ENCODE measurements around the gene USHBP1. TPM values are rescaled to one million over a fixed set of nuclear protein-coding genes. Genes with fewer than 3 reads are reported as not detected.

USHBP1 gene
- total RNA-seq, 1 experiment from 2014 or later = not detected

GRCh38 chr19:17202249-17202648 lies 62.3 kb downstream of the USHBP1 start:
- in situ Hi-C loops (cut with HindIII; ENCODE audit: low pct_unique_long_range_greater_than_20kb, low sequenced_read_pairs) = no loop called here
- DNase-seq (ENCODE audit: low read depth) = no peak

GRCh38 chr19:17200408-17201079 lies 64.0 kb downstream of the USHBP1 start:
- in situ Hi-C loops (cut with HindIII; ENCODE audit: low pct_unique_long_range_greater_than_20kb, low sequenced_read_pairs) = no loop called here
- no peak for DNase-seq (ENCODE audit: low read depth)

Other genes starting within 250 kb of the USHBP1 start
- 0.29 and 0.64 TPM in 2 replicates for gene CPAMD8, start 237.9 kb downstream of the USHBP1 start, total RNA-seq (2014; rRNA removed; shearing (Covaris generic); ENCODE audit: low replicate concordance)
- 23.7 and 24.2 TPM in 2 replicates for gene HAUS8, start 189.3 kb downstream of the USHBP1 start, total RNA-seq (2014; rRNA removed; shearing (Covaris generic); ENCODE audit: low replicate concordance)
- gene MYO9B, start 189.0 kb downstream of the USHBP1 start, total RNA-seq (2014; rRNA removed; shearing (Covaris generic); ENCODE audit: low replicate concordance) = 29.6 and 49.7 TPM in 2 replicates
- 59.3 and 78.1 TPM in 2 replicates for gene USE1, start 49.4 kb downstream of the USHBP1 start, total RNA-seq (2014; rRNA removed; shearing (Covaris generic); ENCODE audit: low replicate concordance)
- gene OCEL1, start 38.5 kb downstream of the USHBP1 start, total RNA-seq (2014; rRNA removed; shearing (Covaris generic); ENCODE audit: low replicate concordance) = 6.5 and 26.0 TPM in 2 replicates
- 121 and 145 TPM in 2 replicates for gene NR2F6, start 18.8 kb downstream of the USHBP1 start, total RNA-seq (2014; rRNA removed; shearing (Covaris generic); ENCODE audit: low replicate concordance)
- gene BABAM1, start 2.7 kb upstream of the USHBP1 start, total RNA-seq (2014; rRNA removed; shearing (Covaris generic); ENCODE audit: low replicate concordance) = 247 and 320 TPM in 2 replicates
- gene ANKLE1, start 17.2 kb upstream of the USHBP1 start, total RNA-seq (2014; rRNA removed; shearing (Covaris generic); ENCODE audit: low replicate concordance) = 0.51 TPM in 1 of 2 replicates, not detected in the other
- gene ABHD8, start 38.7 kb upstream of the USHBP1 start, total RNA-seq (2014; rRNA removed; shearing (Covaris generic); ENCODE audit: low replicate concordance) = 38.9 and 49.9 TPM in 2 replicates
- gene MRPL34, start 41.1 kb upstream of the USHBP1 start, total RNA-seq (2014; rRNA removed; shearing (Covaris generic); ENCODE audit: low replicate concordance) = 21.0 and 38.9 TPM in 2 replicates
- 17.9 and 23.5 TPM in 2 replicates for gene DDA1, start 44.8 kb upstream of the USHBP1 start, total RNA-seq (2014; rRNA removed; shearing (Covaris generic); ENCODE audit: low replicate concordance)
- 4.6 and 5.4 TPM in 2 replicates for gene ANO8, start 70.1 kb upstream of the USHBP1 start, total RNA-seq (2014; rRNA removed; shearing (Covaris generic); ENCODE audit: low replicate concordance)
- 49.6 and 61.3 TPM in 2 replicates for gene GTPBP3, start 72.8 kb upstream of the USHBP1 start, total RNA-seq (2014; rRNA removed; shearing (Covaris generic); ENCODE audit: low replicate concordance)
- gene PLVAP, start 112.6 kb upstream of the USHBP1 start, total RNA-seq (2014; rRNA removed; shearing (Covaris generic); ENCODE audit: low replicate concordance) = not detected in 2 replicates
- gene CCDC194, start 129.5 kb upstream of the USHBP1 start, total RNA-seq (2014; rRNA removed; shearing (Covaris generic); ENCODE audit: low replicate concordance) = not detected in 2 replicates
- 25.1 and 26.8 TPM in 2 replicates for gene BST2, start 140.9 kb upstream of the USHBP1 start, total RNA-seq (2014; rRNA removed; shearing (Covaris generic); ENCODE audit: low replicate concordance)
- gene MVB12A, start 155.3 kb upstream of the USHBP1 start, total RNA-seq (2014; rRNA removed; shearing (Covaris generic); ENCODE audit: low replicate concordance) = 77.8 and 129 TPM in 2 replicates
- gene TMEM221, start 183.9 kb upstream of the USHBP1 start, total RNA-seq (2014; rRNA removed; shearing (Covaris generic); ENCODE audit: low replicate concordance) = not detected in 2 replicates
- not detected in 2 replicates for gene NXNL1, start 196.2 kb upstream of the USHBP1 start, total RNA-seq (2014; rRNA removed; shearing (Covaris generic); ENCODE audit: low replicate concordance)
- gene SLC27A1, start 205.8 kb upstream of the USHBP1 start, total RNA-seq (2014; rRNA removed; shearing (Covaris generic); ENCODE audit: low replicate concordance) = 18.2 and 44.5 TPM in 2 replicates
- 197 and 233 TPM in 2 replicates for gene PGLS, start 246.9 kb upstream of the USHBP1 start, total RNA-seq (2014; rRNA removed; shearing (Covaris generic); ENCODE audit: low replicate concordance)

Measured in Caki2 (cell line).